Suprapubic skin (tissue), 4 donors: Measurements from ENCODE around the gene TMPRSS6. TPM values are rescaled to one million over a fixed set of nuclear protein-coding genes. Genes with fewer than 3 reads are reported as not detected.

ENCODE experiments used
- DNase-seq, 2 donors: peaks; one replicate each; pipeline ENCODE4 v3.0.0-alpha.2; 2019; ENCODE audit warnings: low spot score in 2 of 2
- H3K27ac ChIP-seq: fragments of 200-600 bp; sonication (generic); one replicate; pipeline ENCODE4 v1.5.1; 2019
- H3K27me3 ChIP-seq: fragments of 200-600 bp; sonication (generic); one replicate; pipeline ENCODE4 v1.5.1; 2019
- H3K36me3 ChIP-seq: fragments of 200-600 bp; sonication (generic); one replicate; pipeline ENCODE4 v1.5.1; 2019
- H3K4me1 ChIP-seq: fragments of 200-600 bp; sonication (generic); one replicate; pipeline ENCODE4 v1.5.1; 2019
- H3K4me3 ChIP-seq: fragments of 200-600 bp; sonication (generic); one replicate; pipeline ENCODE4 v1.5.1; 2019; ENCODE audit warnings: mild to moderate bottlenecking
- H3K9me3 ChIP-seq: fragments of 200-600 bp; sonication (generic); one replicate; pipeline ENCODE4 v1.5.1; 2019
- CTCF ChIP-seq, 2 donors: fragments of 200-600 bp in 1 of 2; fragments of 450-650 bp in 1 of 2; sonication (generic) in 1 of 2; IDR thresholded peaks; one replicate each; pipeline ENCODE4 v1.5.1; 2016 to 2019; ENCODE audit warnings: antibody characterized with exemption in 2 of 2, mild to moderate bottlenecking in 1 of 2, moderate library complexity in 1 of 2
- EP300 ChIP-seq: sonication (generic); formaldehyde crosslinking; IDR thresholded peaks from one replicate; pipeline ENCODE4 v1.6.1; 2017; ENCODE audit warnings: antibody characterized with exemption
- POLR2A ChIP-seq, 2 donors: fragments of 450-650 bp; IDR thresholded peaks; one replicate each; pipeline ENCODE4 v1.6.1; 2017; ENCODE audit warnings: antibody characterized with exemption in 2 of 2, mild to moderate bottlenecking in 2 of 2, moderate library complexity in 2 of 2
- POLR2AphosphoS5 ChIP-seq, 3 donors: sonication (generic); formaldehyde crosslinking; IDR thresholded peaks; one replicate each; pipeline ENCODE4 v1.6.1; 2017; ENCODE audit warnings: antibody characterized with exemption in 3 of 3
- WGBS: methylation state at CpG from one replicate; pipeline ENCODE4 v1.1.5; 2018; 5-methylcytosine and 5-hydroxymethylcytosine counted together
- total RNA-seq, 4 donors: library from RNA; depleted of rRNA; stranded (reverse); fragments of >200 nt; gene quantifications; one replicate each; pipeline ENCODE4 v1.1.0, GENCODE V29; 2016

TMPRSS6 gene
- total RNA-seq, 4 donors from 2014 or later = 0.30 to 3.8 (median 1.0) TPM

DNA sequence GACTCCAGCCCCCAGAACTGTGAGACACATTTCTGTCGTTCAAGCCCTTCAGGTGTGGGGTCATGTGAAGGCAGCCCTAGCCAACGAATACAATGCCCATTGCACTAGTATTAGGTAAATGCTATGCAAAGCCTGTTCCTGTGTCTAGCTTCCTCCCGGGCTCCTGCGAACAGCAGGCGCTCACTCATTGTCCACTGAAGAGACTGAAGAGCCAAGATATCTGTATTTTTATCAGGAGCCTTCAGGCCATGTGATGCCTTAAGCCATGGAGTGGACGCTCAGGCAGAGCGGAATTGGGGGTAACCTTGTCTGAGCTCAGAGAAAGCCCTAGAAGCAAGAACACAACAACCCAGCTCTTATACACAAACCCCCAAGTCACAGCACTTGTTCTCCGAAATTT lies 4.2 kb upstream of the TMPRSS6 start:
- no peaks in the 10 kb centered on the region for H3K4me1 ChIP-seq
- no peak overlapping the region for H3K27ac ChIP-seq
- whole genome bisulfite sequencing = 75% methylated on average over 8 of the region's 8 CpGs
- TF ChIP-seq EP300 (no peak), POLR2A (IDR thresholded peaks at IDR 0.05) (no peak), POLR2AphosphoS5 (IDR thresholded peaks at IDR 0.05) (no peak), CTCF (IDR thresholded peaks at IDR 0.05) (no peak)
- H3K27me3 ChIP-seq = peaks cover 15% of the 10 kb centered on the region
- DNase-seq = no peak
- H3K36me3 ChIP-seq = no peaks in the 10 kb centered on the region
- no peaks in the 10 kb centered on the region for H3K9me3 ChIP-seq
- H3K4me3 ChIP-seq = no peak overlapping the region

DNA sequence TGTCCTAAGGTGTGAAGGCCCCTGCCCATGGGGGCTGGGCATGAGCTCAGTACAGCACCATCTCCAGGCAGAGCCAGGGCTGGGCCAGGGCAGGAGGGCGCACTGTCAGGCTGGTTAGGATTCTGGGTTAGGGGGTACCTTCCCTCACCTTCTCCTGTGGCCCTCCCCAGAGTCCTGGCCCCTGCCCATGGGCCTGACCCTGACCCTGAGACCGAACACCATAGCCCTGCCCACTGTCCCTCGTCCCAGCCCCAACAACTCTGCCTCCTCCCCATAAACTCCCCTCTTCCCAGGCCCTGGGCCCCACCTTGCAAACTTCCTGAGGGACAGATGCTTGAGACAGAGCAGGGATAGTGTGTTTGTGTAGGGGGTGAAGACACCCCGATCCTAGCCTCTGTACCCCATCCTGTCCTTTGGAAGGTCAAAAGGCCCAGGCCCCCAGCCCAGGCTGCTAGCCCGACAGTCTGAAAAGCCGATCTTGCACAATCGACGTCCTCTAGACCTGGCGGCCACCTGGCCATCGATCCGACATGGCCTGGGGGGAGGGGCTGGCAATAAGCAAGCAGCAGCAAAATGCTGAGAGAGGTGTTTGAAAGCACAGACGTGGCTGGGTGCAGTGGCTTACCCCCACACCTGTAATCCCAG lies 2.7 kb upstream of the TMPRSS6 start:
- H3K27me3 ChIP-seq = peaks cover 15% of the 10 kb centered on the region
- no peak overlapping the region for H3K27ac ChIP-seq
- no peak for TF ChIP-seq EP300
- no peak for TF ChIP-seq POLR2AphosphoS5 (IDR thresholded peaks at IDR 0.05)
- TF ChIP-seq POLR2A (IDR thresholded peaks at IDR 0.05) = no peak
- TF ChIP-seq CTCF (IDR thresholded peaks at IDR 0.05) = no peak
- no peaks in the 10 kb centered on the region for H3K4me1 ChIP-seq
- H3K36me3 ChIP-seq = no peaks in the 10 kb centered on the region
- no peak overlapping the region for H3K4me3 ChIP-seq
- DNase-seq = no peak
- no peaks in the 10 kb centered on the region for H3K9me3 ChIP-seq
- WGBS = 65% methylated on average over 11 of the region's 12 CpGs

DNA sequence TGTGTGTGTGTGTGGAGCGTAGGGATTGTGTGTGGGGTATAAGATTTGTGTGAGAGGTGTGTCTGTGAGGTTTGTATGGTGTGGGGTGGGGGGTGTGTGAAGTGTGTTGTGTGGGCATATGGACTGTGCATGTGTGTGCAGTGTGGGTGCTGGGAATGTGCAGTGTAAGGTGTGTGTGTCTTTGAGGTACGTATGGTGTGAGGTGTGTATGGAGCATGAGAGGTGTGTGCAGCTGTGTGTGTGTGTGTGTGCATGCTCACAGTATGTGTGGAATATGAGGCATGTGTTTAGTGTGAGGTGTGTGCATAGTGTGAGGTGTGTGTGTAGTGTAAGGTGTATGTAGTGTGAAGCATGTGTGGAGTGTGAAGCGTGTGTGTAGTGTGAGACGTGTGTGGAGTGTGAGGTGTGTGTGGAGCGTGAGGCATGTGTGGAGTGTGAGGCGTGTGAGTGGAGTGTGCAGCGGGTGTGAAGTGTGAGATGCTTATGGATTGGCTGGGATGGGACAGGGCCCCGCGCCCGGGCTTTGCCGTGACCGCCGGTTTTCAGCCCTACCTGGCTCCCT lies 1.7 kb upstream of the TMPRSS6 start:
- Histone ChIP-seq H3K4me3 (no peak overlapping the region), H3K36me3 (no peaks in the 10 kb centered on the region), H3K9me3 (no peaks in the 10 kb centered on the region), H3K27ac (no peak overlapping the region), H3K4me1 (no peaks in the 10 kb centered on the region), H3K27me3 (peaks cover 15% of the 10 kb centered on the region)
- WGBS = 90% methylated on average over 13 of the region's 13 CpGs
- DNase-seq = no peak
- TF ChIP-seq CTCF (IDR thresholded peaks at IDR 0.05) = no peak
- no peak for TF ChIP-seq POLR2A (IDR thresholded peaks at IDR 0.05)
- no peak for TF ChIP-seq POLR2AphosphoS5 (IDR thresholded peaks at IDR 0.05)
- no peak for TF ChIP-seq EP300

DNA sequence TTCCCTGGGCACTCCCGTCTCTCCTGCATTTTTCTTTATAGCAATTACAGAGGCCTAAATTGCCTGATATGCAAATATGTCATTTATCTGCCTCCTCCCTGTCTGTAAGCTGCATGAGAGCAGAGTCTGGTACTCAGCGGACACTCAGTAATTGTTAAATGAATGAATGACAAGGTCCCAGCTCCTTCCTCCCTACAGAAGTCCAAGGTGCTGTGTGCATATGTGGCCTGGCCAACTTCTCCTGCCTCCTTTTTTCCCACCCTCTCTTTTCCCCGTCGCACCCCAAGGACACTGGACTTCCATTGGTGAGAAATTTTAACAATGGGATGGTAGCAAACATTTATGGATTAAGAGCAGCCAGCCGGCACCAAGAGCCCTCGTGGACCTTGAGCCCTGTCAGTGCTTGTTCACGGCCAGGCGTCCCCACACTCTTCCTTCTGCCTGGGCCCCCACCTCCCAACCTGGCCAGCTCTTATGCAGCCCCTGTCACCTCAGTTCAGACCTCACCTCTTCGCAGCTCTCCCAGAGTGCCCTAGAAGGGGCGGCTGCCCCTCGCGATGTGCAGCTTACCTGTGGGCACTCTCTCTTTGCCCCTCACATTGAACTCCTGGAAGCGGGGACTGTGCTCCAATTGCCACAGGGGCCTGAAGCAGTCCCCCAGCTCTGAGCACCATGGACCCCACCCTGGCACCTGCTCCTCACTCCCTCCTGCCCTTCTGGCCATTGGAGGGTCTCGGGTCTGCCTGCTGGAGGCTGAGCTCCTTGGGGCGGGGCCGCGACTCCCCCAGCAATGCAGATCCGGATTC lies 1.5 kb downstream of the TMPRSS6 start:
- Histone ChIP-seq H3K9me3 (no peaks in the 10 kb centered on the region), H3K27me3 (peaks cover 23% of the 10 kb centered on the region), H3K36me3 (no peaks in the 10 kb centered on the region), H3K4me3 (no peak overlapping the region), H3K4me1 (no peaks in the 10 kb centered on the region), H3K27ac (no peak overlapping the region)
- 95% methylated on average over 14 of the region's 18 CpGs for WGBS
- DNase-seq = no peak
- TF ChIP-seq POLR2A (IDR thresholded peaks at IDR 0.05) (no peak), EP300 (no peak), POLR2AphosphoS5 (IDR thresholded peaks at IDR 0.05) (no peak), CTCF (IDR thresholded peaks at IDR 0.05) (no peak)

GRCh38 chr22:37105990-37106389 lies 3.5 kb downstream of the TMPRSS6 start:
- no peak for DNase-seq
- no peak overlapping the region for H3K27ac ChIP-seq
- no peaks in the 10 kb centered on the region for H3K9me3 ChIP-seq
- peaks cover 18% of the 10 kb centered on the region for H3K27me3 ChIP-seq
- 76% methylated on average over 5 of the region's 5 CpGs for WGBS
- no peak overlapping the region for H3K4me3 ChIP-seq
- no peaks in the 10 kb centered on the region for H3K36me3 ChIP-seq
- TF ChIP-seq POLR2AphosphoS5 (IDR thresholded peaks at IDR 0.05) (no peak), POLR2A (IDR thresholded peaks at IDR 0.05) (no peak), EP300 (no peak), CTCF (IDR thresholded peaks at IDR 0.05) (no peak)
- H3K4me1 ChIP-seq = no peaks in the 10 kb centered on the region
